Astrocyte (in vitro differentiated cells and primary cell): ENCODE results near the gene DIO3.

Experiments
- CTCF ChIP-seq: IDR thresholded peaks from 2 replicates; pipeline ENCODE4 v1.5.1; 2011; ENCODE audit warnings: low read depth, mild to moderate bottlenecking, inconsistent platforms, low read length, moderate library complexity; ENCODE audit not compliant: insufficient read depth
- EZH2 ChIP-seq: IDR thresholded peaks from 2 replicates; pipeline ENCODE4 v1.6.1; 2012; ENCODE audit warnings: mild to moderate bottlenecking, low read length, inconsistent platforms; ENCODE audit not compliant: insufficient read depth

- TF ChIP-seq CTCF (no peak), EZH2 (no peak)
Measured at GRCh38 chr14:101567252-101567651, 6.0 kb downstream of the DIO3 start.
